ENCODE results near the gene PATE4.

Gene PATE4

DNA sequence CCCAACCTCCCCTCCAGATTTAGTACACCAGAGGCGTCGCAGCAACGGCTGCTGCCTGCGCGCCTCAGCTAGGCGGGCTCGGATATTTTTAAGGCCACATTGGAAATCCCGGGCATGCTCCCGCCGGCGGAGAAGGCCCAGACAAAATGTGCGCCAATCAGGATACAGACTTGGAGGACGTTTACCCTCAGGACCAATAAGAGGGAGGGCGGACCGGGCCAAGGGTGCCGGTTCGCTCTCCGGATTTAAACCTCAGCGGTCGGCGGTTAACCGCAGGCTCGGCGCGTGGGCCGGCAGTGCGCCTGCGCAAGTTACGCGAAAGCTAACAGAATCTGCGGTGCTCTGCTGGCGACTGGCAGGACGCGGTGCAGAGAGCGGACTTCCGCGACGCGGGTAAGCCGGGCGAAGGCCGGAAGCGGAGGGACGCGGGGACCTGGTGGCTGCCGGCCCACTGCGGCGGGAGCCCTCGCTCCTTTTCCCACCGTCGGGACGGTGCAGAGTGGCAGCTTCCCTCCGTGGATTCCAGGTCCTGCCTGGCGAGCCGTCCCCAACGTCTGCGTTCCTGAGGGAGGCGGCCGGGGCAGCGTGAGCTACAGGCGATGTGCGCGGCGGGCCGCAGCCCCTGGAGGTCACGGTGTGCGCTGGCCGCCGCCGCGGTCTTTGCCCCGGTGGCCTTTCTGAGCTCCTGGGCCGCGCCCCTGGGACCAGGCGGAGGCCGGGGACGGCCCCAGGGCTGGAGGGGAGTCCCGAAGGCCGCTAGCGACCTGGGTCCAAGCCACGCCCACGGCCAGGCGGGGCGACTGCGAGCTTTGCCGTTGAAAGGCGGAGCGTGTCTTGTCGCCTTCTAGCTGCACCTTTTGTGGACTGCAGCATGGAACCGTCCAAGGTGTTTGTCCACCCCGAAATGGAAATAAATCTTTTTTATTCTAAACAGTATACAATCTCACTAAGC is 54.5 kb downstream of the PATE4 start, which contains the start of gene HYLS1:
TSS of gene HYLS1 (plus strand) at position 296 of the 952 bp plus-strand sequence. CDS start 11,701 bp downstream, outside the sequence.
- DNase-seq (ENCODE audit: low spot score): peak; percentile 94
